Measurements from ENCODE around the gene ASTN2. TPM values are rescaled to one million over a fixed set of nuclear protein-coding genes. Genes with fewer than 3 reads are reported as not detected.

ASTN2 gene
- total RNA-seq, 4 donors from 2014 or later: 0.97 to 4.7 (median 3.0) TPM

DNA sequence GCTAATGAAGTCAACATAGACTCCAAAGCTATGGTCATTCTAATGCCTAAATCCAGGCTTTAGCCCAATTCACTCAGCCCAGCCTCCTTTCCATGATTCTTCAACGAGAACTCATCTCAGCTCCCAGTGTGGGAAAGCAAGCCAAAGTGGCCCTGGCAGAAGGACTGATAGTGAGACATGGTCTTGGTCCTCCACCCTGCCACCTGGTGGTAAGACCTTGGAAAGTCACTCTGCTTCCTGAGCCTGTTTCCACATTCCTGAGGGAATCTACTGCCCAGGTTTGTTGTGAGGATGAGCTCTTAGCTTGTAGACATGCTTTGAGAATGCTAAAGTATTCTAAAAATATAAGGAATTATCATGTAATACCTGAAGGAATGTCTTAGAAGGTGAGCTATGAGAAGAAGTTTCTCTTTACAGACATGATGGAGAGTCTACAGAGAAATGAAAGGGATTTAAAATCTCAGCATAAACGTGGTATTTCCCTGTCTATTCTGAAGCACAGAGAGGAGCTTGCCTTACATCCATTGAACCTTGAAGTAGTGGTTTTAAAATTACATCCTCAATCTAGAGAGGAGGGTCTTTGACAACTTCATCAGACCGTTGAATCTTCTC is 554.2 kb downstream of the ASTN2 start:
- 40 to 44% methylated on average over 3 of the region's 3 CpGs for WGBS, 2 donors
- TF ChIP-seq CTCF (IDR thresholded peaks at IDR 0.05): no peak
- no peak for TF ChIP-seq POLR2A (IDR thresholded peaks at IDR 0.05)
- intact Hi-C loops (cut with DNase I; ENCODE audit: low total_unique reads): loop anchor here (5.0 kb wide), 1 partner anchor 123 kb away; no protein-coding TSS in a partner anchor
- peak; percentile 53 to 86 for DNase-seq (ENCODE audit: low spot score in 2 of 2)
- no peak overlapping the region for H3K4me3 ChIP-seq (ENCODE audit: low read depth, poor library complexity, severe bottlenecking)

DNA sequence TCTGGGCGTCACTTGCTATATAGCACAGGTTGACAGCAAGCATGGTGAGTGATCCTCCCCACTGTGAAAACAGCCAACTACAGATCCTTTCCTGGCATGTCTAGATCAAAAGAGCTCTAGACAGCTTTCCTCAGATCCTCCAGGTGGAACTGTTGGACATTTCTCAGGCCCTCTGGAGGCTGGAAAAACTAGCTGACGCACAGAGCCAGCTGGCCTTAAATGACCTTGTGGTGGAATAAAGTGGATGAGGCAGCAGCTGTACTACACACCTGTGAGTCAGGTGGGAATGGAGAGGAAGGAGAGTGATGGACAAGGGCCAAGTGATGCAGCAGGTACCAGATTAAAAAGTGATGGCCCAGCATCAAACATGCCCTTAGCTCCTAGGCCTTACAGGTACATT is 555.1 kb downstream of the ASTN2 start:
- TF ChIP-seq CTCF (IDR thresholded peaks at IDR 0.05): no peak
- no peak for TF ChIP-seq POLR2A (IDR thresholded peaks at IDR 0.05)
- 91 to 98% methylated on average over 2 of the region's 2 CpGs for WGBS, 2 donors
- H3K4me3 ChIP-seq (ENCODE audit: low read depth, poor library complexity, severe bottlenecking): no peak overlapping the region
- DNase-seq (ENCODE audit: low spot score in 2 of 2): no peak
- intact Hi-C loops (cut with DNase I; ENCODE audit: low total_unique reads): loop anchor here (5.0 kb wide), 1 partner anchor 122 kb away; no protein-coding TSS in a partner anchor

DNA sequence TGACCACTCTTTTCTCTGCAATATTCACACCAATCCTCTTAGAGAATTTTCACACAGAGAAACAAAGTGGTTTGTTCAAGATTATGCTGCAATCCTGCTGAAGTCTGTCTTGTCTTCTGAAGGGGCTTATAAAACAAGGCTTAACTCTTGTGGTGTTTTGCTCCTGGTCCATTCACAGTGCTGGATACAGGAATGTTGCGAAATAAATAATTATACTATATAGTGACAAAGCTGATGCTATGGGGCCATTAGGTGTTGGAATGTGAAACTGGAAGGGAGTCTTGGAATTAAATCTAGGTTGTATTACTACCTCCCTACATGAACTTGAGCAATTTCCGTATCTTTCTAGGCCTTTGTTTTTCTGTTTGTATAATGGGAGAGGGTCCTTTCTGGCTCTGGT is 557.5 kb downstream of the ASTN2 start:
- TF ChIP-seq CTCF (IDR thresholded peaks at IDR 0.05) (no peak), POLR2A (IDR thresholded peaks at IDR 0.05) (no peak)
- whole genome bisulfite sequencing, 2 donors: 68 to 88% methylated on average over 2 of the region's 2 CpGs
- no peak for DNase-seq (ENCODE audit: low spot score in 2 of 2)
- H3K4me3 ChIP-seq (ENCODE audit: low read depth, poor library complexity, severe bottlenecking): no peak overlapping the region
- intact Hi-C loops (cut with DNase I; ENCODE audit: low total_unique reads): no loop called here

- 29 to 45% methylated on average over 4 of the region's 4 CpGs for WGBS, 2 donors
- no peak for TF ChIP-seq CTCF (IDR thresholded peaks at IDR 0.05)
- no peak for TF ChIP-seq POLR2A (IDR thresholded peaks at IDR 0.05)
- H3K4me3 ChIP-seq (ENCODE audit: low read depth, poor library complexity, severe bottlenecking): no peak overlapping the region
- intact Hi-C loops (cut with DNase I; ENCODE audit: low total_unique reads): no loop called here
- DNase-seq (ENCODE audit: low spot score in 2 of 2): peak in 1 of 2 donors; percentile 48
Observed at GRCh38 chr9:116855881-116856662, 558.8 kb downstream of the ASTN2 start.

- no peak for TF ChIP-seq POLR2A (IDR thresholded peaks at IDR 0.05)
- 57 to 75% methylated on average over 3 of the region's 3 CpGs for WGBS, 2 donors
- no peak overlapping the region for H3K4me3 ChIP-seq (ENCODE audit: low read depth, poor library complexity, severe bottlenecking)
- intact Hi-C loops (cut with DNase I; ENCODE audit: low total_unique reads): no loop called here
- no peak for DNase-seq (ENCODE audit: low spot score in 2 of 2)
Observed at GRCh38 chr9:116849721-116850120, 565.1 kb downstream of the ASTN2 start.

DNA sequence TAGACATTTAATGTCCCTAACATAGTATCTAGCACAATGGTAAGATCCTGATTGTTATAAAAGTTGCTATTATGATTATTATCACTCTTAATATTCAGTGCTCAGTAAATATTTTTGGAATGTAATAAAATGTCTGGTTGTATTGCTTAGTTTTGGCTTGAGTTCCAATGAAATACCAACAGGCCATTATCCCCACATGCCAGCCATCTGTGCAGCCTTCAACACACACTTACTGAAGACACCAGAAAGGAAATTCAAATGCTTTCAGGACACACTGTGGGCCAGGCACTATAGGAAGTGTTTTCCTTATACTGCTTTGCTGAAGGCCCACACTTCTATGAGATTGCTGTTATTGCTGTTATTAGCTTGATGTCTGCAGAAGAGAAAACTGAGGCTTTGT is 570.2 kb downstream of the ASTN2 start:
- intact Hi-C loops (cut with DNase I; ENCODE audit: low total_unique reads): no loop called here
- no peak for DNase-seq (ENCODE audit: low spot score in 2 of 2)
- TF ChIP-seq CTCF (IDR thresholded peaks at IDR 0.05): no peak
- no peak for TF ChIP-seq POLR2A (IDR thresholded peaks at IDR 0.05)
- H3K4me3 ChIP-seq (ENCODE audit: low read depth, poor library complexity, severe bottlenecking): no peak overlapping the region

Measured in lower leg skin (tissue), 4 donors.